ENCODE results near the gene LGR6. TPM values are rescaled to one million over a fixed set of nuclear protein-coding genes. Genes with fewer than 3 reads are reported as not detected.
"Not testable (repeated sequence)": the region's sequence is repeated elsewhere in the genome, so short reads cannot be mapped to it uniquely, and the experiment has no call there.

LGR6 gene
- total and polyA plus RNA-seq, 2 of the 4 experiments (the other 2 are of a cell fraction), result not detected

DNA sequence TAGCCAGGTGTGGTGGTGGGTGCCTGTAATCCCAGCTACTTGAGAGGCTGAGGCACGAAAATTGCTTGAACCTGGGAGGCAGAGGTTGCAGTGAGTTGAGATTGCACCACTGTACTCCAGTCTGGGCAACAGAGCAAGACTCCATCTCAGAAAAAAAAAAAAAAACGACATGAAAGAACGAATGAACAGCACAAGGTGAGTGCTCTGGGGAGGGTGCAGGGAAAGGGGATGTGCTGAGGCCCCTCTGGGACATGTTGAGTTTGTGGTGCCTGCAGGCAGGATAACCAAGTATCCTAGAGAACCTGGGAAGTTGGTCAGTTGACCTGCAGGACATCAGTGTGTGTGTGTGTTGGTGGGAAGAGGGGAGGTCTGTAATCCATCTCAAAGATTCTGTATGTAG, 46.6 kb downstream of the LGR6 start:
- H3K56ac ChIP-seq (ENCODE audit: extremely low read depth, insufficient read depth, low read length); H2AFZ ChIP-seq (replicated peaks; ENCODE audit: low read length, poor library complexity); in situ Hi-C loops (cut with MboI; ENCODE audit: low sequenced_read_pairs); H3K23ac ChIP-seq (ENCODE audit: low read depth, low read length); H3K9me3 ChIP-seq (ENCODE audit: control insufficient read depth, insufficient read depth, low read length); CTCF ChIA-PET; dilution Hi-C loops (cut with HindIII; ENCODE audit: low sequenced_read_pairs, unreplicated experiment); H2BK5ac ChIP-seq (ENCODE audit: low read depth, low read length, poor library complexity, severe bottlenecking); H4K91ac ChIP-seq (ENCODE audit: insufficient read depth, low read depth, low read length); H3K27ac ChIP-seq (ENCODE audit: insufficient read depth, low read length); H2BK20ac ChIP-seq (ENCODE audit: low read depth, low read length); H2AK5ac ChIP-seq (ENCODE audit: low read depth, low read length); H4K5ac ChIP-seq (ENCODE audit: low read depth, low read length); H3K36me3 ChIP-seq (ENCODE audit: control insufficient read depth, insufficient read depth, low read length); POLR2A ChIA-PET (ENCODE audit: unreplicated experiment); H3K9ac ChIP-seq (ENCODE audit: low read depth, low read length); ATAC-seq (ENCODE audit: low read depth); H4K8ac ChIP-seq (ENCODE audit: low read depth in 2 of 2, low read length in 2 of 2); H2BK120ac ChIP-seq (ENCODE audit: low read depth, low read length); H3K18ac ChIP-seq (ENCODE audit: low read depth, low read length); H3K4me2 ChIP-seq (ENCODE audit: low read depth, low read length); H3K4me3 ChIP-seq (ENCODE audit: insufficient read depth, low read depth, low read length); H2AK9ac ChIP-seq (replicated peaks; ENCODE audit: low read depth, low read length, poor library complexity); H4K20me1 ChIP-seq (ENCODE audit: insufficient read depth, low read length); intact Hi-C loops (cut with micrococcal nuclease); BruUV-seq (replicated peaks); H2BK15ac ChIP-seq (ENCODE audit: low read depth, low read length); H3K4ac ChIP-seq (ENCODE audit: low read depth, low read length); DNase-seq; H3K14ac ChIP-seq (replicated peaks; ENCODE audit: low read depth, low read length); H3K79me1 ChIP-seq (ENCODE audit: low read depth in 1 of 2, low read length in 2 of 2): not testable (repeated sequence)
- no CpG with 5 or more reads among the region's 3 CpGs for WGBS, 2 experiments (ENCODE audit: extremely low coverage in 2 of 2, insufficient read length in 1 of 2)
- Histone ChIP-seq H3K27me3 (ENCODE audit: control insufficient read depth, insufficient read depth, low read length) (peaks cover 34% of the 10 kb centered on the region), H3K9me1 (ENCODE audit: insufficient read depth, low read length) (peaks cover 14% of the 10 kb centered on the region), H3K4me1 (ENCODE audit: control insufficient read depth, insufficient read depth, low read length) (peaks cover 14% of the 10 kb centered on the region)
